Left ventricle myocardium inferior (tissue), 1 donor: ENCODE measurements around the gene ANTXR2. TPM values are rescaled to one million over a fixed set of nuclear protein-coding genes. Genes with fewer than 3 reads are reported as not detected.

Experiments used
- DNase-seq: peaks from one replicate; pipeline ENCODE4 v3.0.0-alpha.2; 2020
- H3K27ac ChIP-seq: fragments of 200-600 bp; replicated peaks from 2 replicates; pipeline ENCODE4 v1.8.0; 2021
- H3K27me3 ChIP-seq: fragments of 200-600 bp; 2 replicates; pipeline ENCODE4 v1.8.0; 2021; ENCODE audit warnings: low read depth
- H3K36me3 ChIP-seq: fragments of 200-600 bp; 2 replicates; pipeline ENCODE4 v1.8.0; 2021
- H3K4me1 ChIP-seq: fragments of 200-600 bp; 2 replicates; pipeline ENCODE4 v1.8.0; 2021
- H3K4me3 ChIP-seq: fragments of 200-600 bp; 2 replicates; pipeline ENCODE4 v1.8.0; 2021; ENCODE audit warnings: mild to moderate bottlenecking, moderate library complexity
- H3K9me3 ChIP-seq: fragments of 200-600 bp; replicated peaks from 2 replicates; pipeline ENCODE4 v1.8.0; 2021
- CTCF ChIP-seq: fragments of 200-600 bp; IDR thresholded peaks from 2 replicates; pipeline ENCODE4 v1.8.0; 2021; ENCODE audit warnings: antibody characterized with exemption, mild to moderate bottlenecking, borderline replicate concordance
- intact Hi-C: fragments of 100-400 bp; cut with micrococcal nuclease; formaldehyde crosslinking; loops from one replicate; pipeline ENCODE4 v1.11.0; 2022
- total RNA-seq: library from RNA; stranded (reverse); fragmentation: NEBNext Ultra II Directional; extraction: Animal tissue kit (Norgen Biotek cat#: 25700); gene quantifications from one replicate; pipeline ENCODE4 v1.2.1, GENCODE V29; 2021
- donor health status: DM: no; HTN: yes; CAD: no; lungs with severe emphysema.

Gene ANTXR2
- total RNA-seq, 1 donor from 2014 or later, result 42.4 TPM

- Histone ChIP-seq H3K27me3 (no peaks in the 10 kb centered on the region), H3K36me3 (peaks cover 36% of the 10 kb centered on the region), H3K27ac (peak overlapping the region; percentile 39), H3K4me3 (no peak overlapping the region), H3K4me1 (peaks cover 19% of the 10 kb centered on the region), H3K9me3 (no peaks in the 10 kb centered on the region)
- no peak for TF ChIP-seq CTCF
- DNase-seq, result no peak
- intact Hi-C loops, result no loop called here
Observed at GRCh38 chr4:80011636-80012236, 61.3 kb downstream of the ANTXR2 start.

GRCh38 chr4:80010316-80010715, 62.7 kb downstream of the ANTXR2 start:
- intact Hi-C loops, result no loop called here
- Histone ChIP-seq H3K4me3 (no peak overlapping the region), H3K9me3 (no peaks in the 10 kb centered on the region), H3K27me3 (no peaks in the 10 kb centered on the region), H3K27ac (no peak overlapping the region), H3K4me1 (peaks cover 23% of the 10 kb centered on the region), H3K36me3 (peaks cover 35% of the 10 kb centered on the region)
- TF ChIP-seq CTCF, result no peak
- no peak for DNase-seq

- peaks cover 23% of the 10 kb centered on the region for H3K4me1 ChIP-seq
- TF ChIP-seq CTCF, result no peak
- peaks cover 3% of the 10 kb centered on the region for H3K9me3 ChIP-seq
- intact Hi-C loops, result no loop called here
- H3K27me3 ChIP-seq, result no peaks in the 10 kb centered on the region
- peaks cover 31% of the 10 kb centered on the region for H3K36me3 ChIP-seq
- no peak overlapping the region for H3K4me3 ChIP-seq
- DNase-seq, result no peak
- H3K27ac ChIP-seq, result no peak overlapping the region
Observed at GRCh38 chr4:80009806-80010205, 63.2 kb downstream of the ANTXR2 start.

- peaks cover 30% of the 10 kb centered on the region for H3K36me3 ChIP-seq
Observed at GRCh38 chr4:80008971-80009370, 64.1 kb downstream of the ANTXR2 start.

GRCh38 chr4:80008351-80008750, 64.7 kb downstream of the ANTXR2 start:
- Histone ChIP-seq H3K27ac (no peak overlapping the region), H3K4me3 (no peak overlapping the region), H3K4me1 (peaks cover 23% of the 10 kb centered on the region), H3K9me3 (peaks cover 17% of the 10 kb centered on the region), H3K27me3 (no peaks in the 10 kb centered on the region), H3K36me3 (peaks cover 25% of the 10 kb centered on the region)
- no peak for DNase-seq
- intact Hi-C loops, result no loop called here
- TF ChIP-seq CTCF, result no peak

More at GRCh38 chr4:80008971-80009370, 64.1 kb downstream of the ANTXR2 start:
- intact Hi-C loops, result no loop called here
- no peak for TF ChIP-seq CTCF
- Histone ChIP-seq H3K9me3 (peaks cover 11% of the 10 kb centered on the region), H3K4me3 (no peak overlapping the region), H3K27ac (no peak overlapping the region), H3K4me1 (peaks cover 23% of the 10 kb centered on the region), H3K27me3 (no peaks in the 10 kb centered on the region)
- no peak for DNase-seq

GRCh38 chr4:80007745-80008149, 65.3 kb downstream of the ANTXR2 start:
- Histone ChIP-seq H3K36me3 (peaks cover 19% of the 10 kb centered on the region), H3K4me3 (no peak overlapping the region), H3K9me3 (peaks cover 20% of the 10 kb centered on the region), H3K27me3 (no peaks in the 10 kb centered on the region), H3K4me1 (peaks cover 22% of the 10 kb centered on the region), H3K27ac (peak overlapping the region; percentile 14)
- intact Hi-C loops, result no loop called here
- no peak for TF ChIP-seq CTCF
- DNase-seq, result no peak
